Adipocyte (in vitro differentiated cells): ENCODE data around the gene SZT2.

ENCODE experiments used
- DNase-seq: peaks from one replicate; pipeline ENCODE4 v3.0.0-alpha.2; 2015; ENCODE audit warnings: low read depth
- H3K27me3 ChIP-seq: replicated peaks from 2 replicates; pipeline ENCODE4 v1.7.0; 2013; ENCODE audit warnings: mild to moderate bottlenecking, low read length, moderate library complexity; ENCODE audit not compliant: control insufficient read depth, insufficient read depth
- H3K36me3 ChIP-seq: 2 replicates; pipeline ENCODE4 v1.7.0; 2013; ENCODE audit warnings: low read length, mild to moderate bottlenecking, moderate library complexity; ENCODE audit not compliant: control insufficient read depth, insufficient read depth, severe bottlenecking
- H3K4me1 ChIP-seq: 2 replicates; pipeline ENCODE4 v1.7.0; 2013; ENCODE audit warnings: mild to moderate bottlenecking, low read length, moderate library complexity; ENCODE audit not compliant: control insufficient read depth, insufficient read depth
- H3K4me3 ChIP-seq: 2 replicates; pipeline ENCODE4 v1.7.0; 2013; ENCODE audit warnings: mild to moderate bottlenecking, low read length, moderate library complexity
- H3K9ac ChIP-seq: 2 replicates; pipeline ENCODE4 v1.7.0; 2013; ENCODE audit warnings: mild to moderate bottlenecking, low read length, moderate library complexity
- H3K9me3 ChIP-seq: 2 replicates; pipeline ENCODE4 v1.7.0; 2013; ENCODE audit warnings: mild to moderate bottlenecking, low read length, moderate library complexity; ENCODE audit not compliant: control insufficient read depth

The SZT2 gene

DNA sequence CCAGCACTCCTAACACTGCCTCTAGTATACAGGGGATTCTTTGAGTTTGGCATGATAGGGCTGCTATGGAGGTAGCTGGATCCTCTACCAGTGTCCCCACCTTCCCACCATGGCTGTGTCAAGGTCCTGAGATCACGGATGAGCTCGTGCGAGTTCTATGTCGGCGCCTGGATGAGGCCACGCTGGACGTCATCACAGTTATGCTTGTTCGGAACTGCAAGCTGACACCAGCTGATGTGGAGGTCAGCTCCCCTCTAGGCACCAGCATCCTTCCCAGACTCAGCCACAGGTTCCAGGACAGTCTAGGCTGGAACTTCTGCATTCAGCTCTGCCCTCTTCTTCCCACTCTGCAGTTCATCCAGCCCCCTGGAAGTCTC, 48.9 kb downstream of the SZT2 start:
- no peak for DNase-seq
- H3K4me1 ChIP-seq: peaks cover 40% of the 10 kb centered on the region
- H3K27me3 ChIP-seq: no peaks in the 10 kb centered on the region
- H3K9me3 ChIP-seq: no peaks in the 10 kb centered on the region
- H3K9ac ChIP-seq: no peak overlapping the region
- peaks cover 71% of the 10 kb centered on the region for H3K36me3 ChIP-seq
- no peak overlapping the region for H3K4me3 ChIP-seq

- Histone ChIP-seq H3K9ac (no peak overlapping the region), H3K4me1 (peaks cover 37% of the 10 kb centered on the region), H3K4me3 (no peak overlapping the region), H3K36me3 (peaks cover 71% of the 10 kb centered on the region), H3K27me3 (no peaks in the 10 kb centered on the region), H3K9me3 (no peaks in the 10 kb centered on the region)
- DNase-seq: no peak
Measured at GRCh38 chr1:43438953-43439581, 49.4 kb downstream of the SZT2 start.

DNA sequence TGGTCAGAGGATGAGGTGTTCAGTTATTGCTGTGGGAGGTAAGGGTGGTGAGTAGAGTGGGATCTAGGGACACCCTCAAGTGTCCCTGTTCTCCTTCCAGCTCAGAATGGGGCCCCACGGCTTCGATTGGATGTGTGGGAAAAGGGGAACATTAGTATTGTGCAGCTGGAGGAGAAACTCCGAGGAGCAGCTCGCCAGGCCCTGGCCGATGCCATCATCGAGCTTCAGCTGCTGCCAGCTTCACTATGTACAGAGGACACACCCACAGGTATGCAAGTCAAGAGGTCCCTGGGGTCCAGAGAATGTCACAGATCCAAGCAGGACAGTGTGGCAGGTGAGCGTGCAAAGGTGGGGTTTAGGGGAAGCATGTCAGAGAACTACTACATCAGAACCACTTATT, 50.1 kb downstream of the SZT2 start:
- H3K36me3 ChIP-seq: peaks cover 68% of the 10 kb centered on the region
- H3K4me3 ChIP-seq: no peak overlapping the region
- no peak for DNase-seq

GRCh38 chr1:43440358-43440757, 50.7 kb downstream of the SZT2 start:
- Histone ChIP-seq H3K9me3 (no peaks in the 10 kb centered on the region), H3K36me3 (peaks cover 68% of the 10 kb centered on the region), H3K9ac (no peak overlapping the region), H3K4me3 (no peak overlapping the region), H3K27me3 (no peaks in the 10 kb centered on the region), H3K4me1 (peaks cover 24% of the 10 kb centered on the region)
- DNase-seq: no peak

More for the DNA sequence above, 50.1 kb downstream of the SZT2 start:
- Histone ChIP-seq H3K27me3 (no peaks in the 10 kb centered on the region), H3K9me3 (no peaks in the 10 kb centered on the region), H3K9ac (no peak overlapping the region), H3K4me1 (peaks cover 30% of the 10 kb centered on the region)

- H3K27me3 ChIP-seq: no peaks in the 10 kb centered on the region
- H3K4me1 ChIP-seq: peaks cover 15% of the 10 kb centered on the region
- H3K9ac ChIP-seq: no peak overlapping the region
- H3K36me3 ChIP-seq: peaks cover 78% of the 10 kb centered on the region
- H3K4me3 ChIP-seq: no peak overlapping the region
- no peaks in the 10 kb centered on the region for H3K9me3 ChIP-seq
- DNase-seq: no peak
Measured at GRCh38 chr1:43441166-43441893, 51.6 kb downstream of the SZT2 start.

GRCh38 chr1:43441894-43442637, 52.4 kb downstream of the SZT2 start:
- DNase-seq: no peak
- no peaks in the 10 kb centered on the region for H3K27me3 ChIP-seq
- H3K36me3 ChIP-seq: peaks cover 85% of the 10 kb centered on the region
- H3K4me3 ChIP-seq: no peak overlapping the region
- H3K9ac ChIP-seq: no peak overlapping the region
- H3K4me1 ChIP-seq: peaks cover 7% of the 10 kb centered on the region
- H3K9me3 ChIP-seq: no peaks in the 10 kb centered on the region

GRCh38 chr1:43442756-43443155, 53.1 kb downstream of the SZT2 start:
- no peak overlapping the region for H3K4me3 ChIP-seq
- H3K4me1 ChIP-seq: peaks cover under 1% of the 10 kb centered on the region
- H3K9me3 ChIP-seq: no peaks in the 10 kb centered on the region
- no peak overlapping the region for H3K9ac ChIP-seq
- DNase-seq: no peak
- H3K36me3 ChIP-seq: peaks cover 87% of the 10 kb centered on the region
- no peaks in the 10 kb centered on the region for H3K27me3 ChIP-seq

DNA sequence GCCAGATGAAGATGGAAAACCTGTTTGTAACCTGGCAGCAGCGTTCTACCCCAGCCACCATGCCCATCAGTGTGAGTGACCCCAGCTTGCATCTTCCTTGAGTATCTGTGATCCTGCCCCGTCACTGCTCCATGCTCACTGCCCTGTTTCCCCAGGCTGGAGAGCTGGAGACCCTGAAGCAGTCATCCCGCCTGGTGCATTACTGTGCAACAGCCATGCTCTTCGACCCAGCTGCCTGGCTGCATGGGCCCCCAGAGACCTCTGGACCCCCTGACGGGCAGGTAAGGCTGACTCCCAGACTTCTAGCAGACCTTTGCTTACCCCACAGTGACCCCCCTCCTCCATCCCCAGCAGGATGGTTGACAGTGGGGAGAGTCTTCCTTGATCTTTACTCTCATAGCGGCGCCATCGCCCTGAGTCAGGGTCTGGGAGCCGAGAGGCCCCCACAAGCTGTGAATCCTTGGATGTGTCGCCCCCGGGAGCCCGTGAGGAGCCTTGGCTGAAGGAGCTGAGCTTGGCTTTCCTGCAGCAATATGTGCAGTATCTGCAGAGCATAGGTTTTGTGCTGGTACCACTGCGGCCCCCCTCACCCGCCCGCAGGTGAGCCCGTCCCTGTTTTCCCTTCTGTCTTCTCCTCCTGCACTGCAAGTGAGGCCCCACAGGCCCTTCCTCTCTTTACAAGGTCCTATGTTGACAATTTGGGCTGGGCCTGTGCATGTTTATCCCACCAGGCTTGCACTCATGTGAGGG, 53.7 kb downstream of the SZT2 start:
- Histone ChIP-seq H3K4me3 (no peak overlapping the region), H3K9me3 (no peaks in the 10 kb centered on the region), H3K4me1 (peaks cover under 1% of the 10 kb centered on the region), H3K36me3 (peaks cover 91% of the 10 kb centered on the region), H3K27me3 (no peaks in the 10 kb centered on the region), H3K9ac (no peak overlapping the region)
- DNase-seq: no peak

DNA sequence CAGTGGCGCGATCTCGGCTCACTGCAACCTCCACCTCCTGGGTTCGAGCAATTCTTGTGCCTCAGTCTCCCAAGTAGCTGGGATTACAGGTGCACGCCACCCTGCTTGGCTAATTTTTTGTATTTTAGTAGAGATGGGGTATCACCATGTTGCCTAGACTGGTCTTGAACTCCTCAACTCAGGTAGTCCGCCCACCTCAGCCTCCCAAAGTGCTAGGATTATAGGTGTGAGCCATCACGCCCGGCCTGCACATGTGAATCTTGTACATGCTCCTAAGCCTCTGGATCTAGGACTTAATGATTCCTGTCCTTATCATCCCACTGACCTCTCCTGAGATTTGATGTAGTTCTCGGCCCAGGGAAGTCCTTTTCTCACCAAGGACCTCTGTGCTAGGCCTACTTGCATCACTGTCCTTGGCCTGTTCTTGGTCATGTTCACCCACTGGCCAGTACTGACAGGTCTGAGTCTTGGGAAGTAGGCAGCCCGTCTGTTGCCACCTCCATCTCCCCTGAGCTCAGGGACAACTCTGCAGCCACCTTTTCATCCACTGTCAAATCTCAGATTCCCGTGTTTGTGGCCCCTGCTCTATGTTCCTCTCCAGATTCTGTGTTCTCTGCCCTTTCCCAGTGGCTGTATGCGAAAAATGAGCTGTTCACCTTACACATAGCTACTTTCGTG, 54.6 kb downstream of the SZT2 start:
- Histone ChIP-seq H3K4me3 (no peak overlapping the region), H3K9ac (no peak overlapping the region), H3K9me3 (no peaks in the 10 kb centered on the region), H3K27me3 (no peaks in the 10 kb centered on the region), H3K4me1 (peaks cover 5% of the 10 kb centered on the region), H3K36me3 (peaks cover 91% of the 10 kb centered on the region)
- no peak for DNase-seq

GRCh38 chr1:43444836-43445235, 55.1 kb downstream of the SZT2 start:
- no peak overlapping the region for H3K9ac ChIP-seq
- peaks cover 91% of the 10 kb centered on the region for H3K36me3 ChIP-seq
- H3K4me1 ChIP-seq: peaks cover 5% of the 10 kb centered on the region
- H3K4me3 ChIP-seq: no peak overlapping the region
- DNase-seq: no peak
- no peaks in the 10 kb centered on the region for H3K9me3 ChIP-seq
- H3K27me3 ChIP-seq: no peaks in the 10 kb centered on the region
